Esophagus squamous epithelium (tissue), 5 donors: ENCODE measurements around the gene GPR141. TPM values are rescaled to one million over a fixed set of nuclear protein-coding genes. Genes with fewer than 3 reads are reported as not detected.

Experiments
- DNase-seq: peaks from one replicate; lab custom pipeline; 2025; lab: John Stamatoyannopoulos, UW
- H3K27ac ChIP-seq, 4 donors: fragments of 200-600 bp; sonication (generic); one replicate each; pipeline ENCODE4 v1.5.1; 2016 to 2019; ENCODE audit warnings: mild to moderate bottlenecking in 1 of 4
- H3K27me3 ChIP-seq, 4 donors: fragments of 200-600 bp; sonication (generic); 1 replicate in 3 of 4; 2 replicates in 1 of 4; pipeline versions ENCODE4 v1.5.1 to v1.6.0; 2017 to 2021; ENCODE audit warnings: antibody characterized with exemption in 1 of 4
- H3K36me3 ChIP-seq, 3 donors: fragments of 200-600 bp; sonication (generic); one replicate each; pipeline ENCODE4 v1.5.1; 2016 to 2019
- H3K4me1 ChIP-seq, 3 donors: fragments of 200-600 bp; sonication (generic); one replicate each; pipeline ENCODE4 v1.5.1; 2017 to 2019
- H3K4me3 ChIP-seq, 4 donors: fragments of 200-600 bp; sonication (generic); 1 replicate in 3 of 4; 2 replicates in 1 of 4; pipeline ENCODE4 v1.5.1; 2016 to 2019; ENCODE audit warnings: mild to moderate bottlenecking in 2 of 4, moderate library complexity in 1 of 4
- H3K9me3 ChIP-seq, 3 donors: fragments of 200-600 bp; sonication (generic); one replicate each; pipeline ENCODE4 v1.5.1; 2016 to 2019
- POLR2A ChIP-seq, 4 donors: fragments of 450-650 bp; IDR thresholded peaks; one replicate each; pipeline ENCODE4 v1.6.1; 2017; ENCODE audit warnings: antibody characterized with exemption in 4 of 4, mild to moderate bottlenecking in 4 of 4, moderate library complexity in 3 of 4
- WGBS, 2 donors: methylation state at CpG; one replicate each; pipeline ENCODE4 v1.1.5; 2018; 5-methylcytosine and 5-hydroxymethylcytosine counted together
- intact Hi-C: fragments of 100-400 bp; cut with DNase I; formaldehyde crosslinking; loops from one replicate; pipeline ENCODE4 v1.15.0; 2022
- total RNA-seq, 4 donors: library from RNA; depleted of rRNA; stranded (reverse); fragments of >200 nt; gene quantifications; one replicate each; pipeline ENCODE4 v1.1.0, GENCODE V29; 2016
- TF ChIP-seq, protein P1 (sequence below), 6 experiments: fragments of 450-650 bp in 4 of 6; fragments of 200-600 bp in 2 of 6; sonication (generic) in 2 of 6; IDR thresholded peaks; one replicate each; pipeline ENCODE4 v1.5.1; 2016 to 2019; ENCODE audit warnings: antibody characterized with exemption in 6 of 6, mild to moderate bottlenecking in 4 of 6, moderate library complexity in 4 of 6
- donor health status: DM: yes; HTN: yes; CAD: no.

The GPR141 gene
- total RNA-seq, 4 donors from 2014 or later = 0.76 TPM; not detected in 3

DNA sequence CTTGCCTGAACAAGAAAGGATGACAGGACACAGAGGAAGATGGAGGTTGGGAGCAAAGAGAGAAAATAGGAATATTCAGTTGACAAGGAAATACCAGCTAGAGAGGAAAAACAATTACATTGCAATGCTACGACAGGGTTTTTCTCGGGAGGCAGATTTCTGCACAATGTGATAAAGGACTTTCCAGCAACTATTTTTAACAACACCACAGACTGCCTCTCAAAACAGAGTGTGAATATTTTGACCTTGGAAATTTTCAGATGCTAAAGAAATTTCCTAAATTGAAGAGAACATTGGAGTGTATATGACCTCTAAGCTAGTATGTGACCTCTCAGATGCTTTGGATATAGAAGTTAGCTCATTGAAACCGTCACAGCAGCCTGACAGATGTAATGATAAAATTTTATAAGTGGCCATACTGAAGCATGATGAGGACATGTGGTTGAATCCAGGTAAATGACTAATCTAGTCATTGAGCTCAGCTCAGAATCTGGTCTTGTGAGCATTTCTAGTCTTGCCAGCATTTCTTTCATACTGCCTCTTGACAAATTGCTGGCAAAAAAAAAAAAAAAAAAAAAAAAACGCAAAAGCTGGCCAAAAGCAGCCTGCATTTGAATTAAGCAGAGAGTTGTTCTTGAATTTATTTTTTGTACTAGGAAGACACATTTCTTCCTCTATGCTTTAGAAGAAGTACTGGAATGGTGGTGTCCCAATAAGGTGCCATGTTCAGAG lies 24.4 kb downstream of the GPR141 start:
- Histone ChIP-seq H3K4me1 (no peaks in the 10 kb centered on the region), H3K9me3 (no peaks in the 10 kb centered on the region), H3K27me3 (no peaks in the 10 kb centered on the region), H3K4me3 (no peak overlapping the region), H3K27ac (no peak overlapping the region), H3K36me3 (no peaks in the 10 kb centered on the region)
- intact Hi-C loops = no loop called here
- no peak for DNase-seq
- no peak for TF ChIP-seq POLR2A (IDR thresholded peaks at IDR 0.05)
- TF ChIP-seq, protein P1, sequence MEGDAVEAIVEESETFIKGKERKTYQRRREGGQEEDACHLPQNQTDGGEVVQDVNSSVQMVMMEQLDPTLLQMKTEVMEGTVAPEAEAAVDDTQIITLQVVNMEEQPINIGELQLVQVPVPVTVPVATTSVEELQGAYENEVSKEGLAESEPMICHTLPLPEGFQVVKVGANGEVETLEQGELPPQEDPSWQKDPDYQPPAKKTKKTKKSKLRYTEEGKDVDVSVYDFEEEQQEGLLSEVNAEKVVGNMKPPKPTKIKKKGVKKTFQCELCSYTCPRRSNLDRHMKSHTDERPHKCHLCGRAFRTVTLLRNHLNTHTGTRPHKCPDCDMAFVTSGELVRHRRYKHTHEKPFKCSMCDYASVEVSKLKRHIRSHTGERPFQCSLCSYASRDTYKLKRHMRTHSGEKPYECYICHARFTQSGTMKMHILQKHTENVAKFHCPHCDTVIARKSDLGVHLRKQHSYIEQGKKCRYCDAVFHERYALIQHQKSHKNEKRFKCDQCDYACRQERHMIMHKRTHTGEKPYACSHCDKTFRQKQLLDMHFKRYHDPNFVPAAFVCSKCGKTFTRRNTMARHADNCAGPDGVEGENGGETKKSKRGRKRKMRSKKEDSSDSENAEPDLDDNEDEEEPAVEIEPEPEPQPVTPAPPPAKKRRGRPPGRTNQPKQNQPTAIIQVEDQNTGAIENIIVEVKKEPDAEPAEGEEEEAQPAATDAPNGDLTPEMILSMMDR (IDR thresholded peaks at IDR 0.05) = no peak
- 39 to 50% methylated on average over 4 of the region's 4 CpGs for WGBS, 2 donors

DNA sequence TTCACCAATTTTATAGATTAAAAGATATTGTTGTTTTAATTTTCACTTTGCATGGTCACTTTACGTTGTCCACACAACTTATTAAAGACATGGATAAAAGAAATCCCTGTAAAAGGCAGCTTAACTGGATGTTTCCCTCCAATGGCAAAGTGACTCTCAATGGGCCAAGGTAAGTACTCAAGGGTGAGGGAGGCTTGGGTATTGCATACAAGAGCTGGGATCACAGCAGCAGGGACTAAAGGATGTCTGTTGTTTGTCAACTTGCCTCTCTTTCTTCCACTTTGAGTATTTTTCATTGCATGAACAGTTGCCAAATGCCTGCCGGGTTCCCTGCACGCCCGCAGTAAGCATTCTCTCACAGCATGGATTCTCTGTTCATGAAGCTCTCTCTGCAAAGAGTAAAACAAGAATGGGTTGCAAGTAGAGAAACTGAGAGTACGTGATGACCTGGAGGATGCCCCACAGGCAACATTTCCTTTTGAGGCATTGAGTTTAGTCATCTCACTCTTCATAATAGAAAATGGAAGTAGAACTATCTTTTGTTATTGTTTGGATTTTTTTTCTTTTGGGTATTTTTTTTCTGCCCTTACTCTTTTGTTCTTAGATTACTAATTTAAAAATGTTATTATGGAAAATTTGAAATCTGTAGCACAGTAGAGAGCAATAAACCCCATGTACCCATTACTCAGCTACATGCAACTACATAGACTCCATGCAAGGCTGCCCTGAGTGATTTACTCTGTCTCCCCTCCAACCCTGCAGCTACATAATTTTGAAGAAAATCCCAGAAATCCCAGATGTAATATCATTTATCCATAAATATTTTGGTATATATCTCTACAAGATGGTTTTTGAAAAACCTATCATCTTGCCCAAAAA lies 26.3 kb downstream of the GPR141 start:
- Histone ChIP-seq H3K27me3 (no peaks in the 10 kb centered on the region), H3K4me3 (no peak overlapping the region), H3K27ac (no peak overlapping the region), H3K36me3 (no peaks in the 10 kb centered on the region), H3K9me3 (no peaks in the 10 kb centered on the region), H3K4me1 (no peaks in the 10 kb centered on the region)
- WGBS, 2 donors = 71 to 75% methylated on average over 5 of the region's 5 CpGs
- no peak for TF ChIP-seq POLR2A (IDR thresholded peaks at IDR 0.05)
- TF ChIP-seq, protein P1 (IDR thresholded peaks at IDR 0.05) = no peak
- intact Hi-C loops = no loop called here
- DNase-seq = no peak

DNA sequence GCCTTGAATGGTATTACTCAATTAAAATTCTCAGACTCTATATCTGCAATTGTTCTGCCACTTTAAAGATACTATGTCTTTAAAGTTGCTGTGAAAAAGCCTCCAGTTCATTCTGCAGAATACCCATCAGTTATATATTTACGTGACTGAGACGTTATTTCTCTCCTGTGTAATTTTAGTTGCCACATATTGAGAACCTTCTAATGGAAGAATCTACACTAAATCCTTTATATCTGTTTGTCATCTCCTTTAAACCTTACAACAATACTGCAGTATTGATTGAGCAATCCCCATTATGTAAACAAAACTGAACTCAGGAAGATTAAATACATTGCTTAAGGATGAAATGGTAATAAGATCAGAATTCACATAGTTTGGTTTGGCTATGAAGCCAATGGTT lies 30.0 kb downstream of the GPR141 start:
- Histone ChIP-seq H3K4me3 (no peak overlapping the region), H3K36me3 (no peaks in the 10 kb centered on the region), H3K27ac (no peak overlapping the region), H3K9me3 (no peaks in the 10 kb centered on the region), H3K27me3 (no peaks in the 10 kb centered on the region), H3K4me1 (no peaks in the 10 kb centered on the region)
- TF ChIP-seq POLR2A (IDR thresholded peaks at IDR 0.05) = no peak
- TF ChIP-seq, protein P1 (IDR thresholded peaks at IDR 0.05) = no peak
- intact Hi-C loops = no loop called here
- WGBS, 2 donors = 43 to 47% methylated on average over 2 of the region's 2 CpGs
- DNase-seq = no peak

DNA sequence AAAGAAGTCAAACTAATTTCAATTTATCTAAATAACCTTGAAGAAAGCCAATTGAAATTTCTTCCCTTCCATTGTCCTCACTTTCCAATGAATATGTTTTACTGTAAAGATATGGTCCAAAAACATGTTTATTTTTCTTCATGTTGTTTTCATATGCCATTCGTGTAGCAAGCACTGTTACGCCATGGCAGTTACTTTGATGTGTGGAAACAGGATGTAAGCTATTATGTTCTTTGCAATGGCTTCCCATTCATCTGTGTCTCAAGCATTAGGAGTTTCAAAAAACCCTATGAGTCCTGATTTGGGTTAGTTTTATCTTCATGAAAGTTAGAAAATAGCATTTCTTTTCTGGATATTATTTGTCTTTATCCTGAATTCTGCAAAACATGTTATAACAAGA lies 31.0 kb downstream of the GPR141 start:
- no peak for DNase-seq
- TF ChIP-seq, protein P1 (IDR thresholded peaks at IDR 0.05) = no peak
- TF ChIP-seq POLR2A (IDR thresholded peaks at IDR 0.05) = no peak
- H3K27ac ChIP-seq = no peak overlapping the region
- no peak overlapping the region for H3K4me3 ChIP-seq
- H3K4me1 ChIP-seq = no peaks in the 10 kb centered on the region
- H3K36me3 ChIP-seq = no peaks in the 10 kb centered on the region
- H3K9me3 ChIP-seq = no peaks in the 10 kb centered on the region
- WGBS, 2 donors = 36 to 47% methylated on average over 2 of the region's 2 CpGs
- intact Hi-C loops = no loop called here
- no peaks in the 10 kb centered on the region for H3K27me3 ChIP-seq

DNA sequence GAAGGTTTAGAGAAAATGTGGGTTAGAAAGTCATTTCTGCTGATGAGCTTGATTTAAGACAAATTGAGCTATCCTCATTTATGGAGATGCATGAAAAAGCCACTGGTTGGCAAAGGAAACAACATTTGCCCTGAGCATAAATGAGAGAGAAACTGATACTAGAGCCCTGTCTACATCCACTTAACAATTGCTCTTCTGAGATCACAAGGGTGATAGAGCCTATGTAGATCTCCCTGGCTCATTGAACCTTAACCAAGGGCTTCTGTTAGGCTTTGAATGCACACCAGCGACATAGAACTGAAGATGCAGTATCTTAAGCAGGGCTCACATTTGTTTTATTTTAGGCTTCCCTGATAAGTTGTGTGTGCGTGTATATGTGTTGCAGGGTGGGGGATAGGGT lies 35.0 kb downstream of the GPR141 start:
- Histone ChIP-seq H3K36me3 (no peaks in the 10 kb centered on the region), H3K4me3 (no peak overlapping the region), H3K4me1 (no peaks in the 10 kb centered on the region), H3K27me3 (no peaks in the 10 kb centered on the region), H3K9me3 (no peaks in the 10 kb centered on the region), H3K27ac (no peak overlapping the region)
- intact Hi-C loops = no loop called here
- 61 to 92% methylated on average over 2 of the region's 2 CpGs for WGBS, 2 donors
- no peak for DNase-seq
- no peak for TF ChIP-seq POLR2A (IDR thresholded peaks at IDR 0.05)
- TF ChIP-seq, protein P1 (IDR thresholded peaks at IDR 0.05) = no peak
